Liver (tissue), 9 donors: ENCODE measurements around the gene CFAP73. TPM values are rescaled to one million over a fixed set of nuclear protein-coding genes. Genes with fewer than 3 reads are reported as not detected.

Experiments
- DNase-seq: peaks from one replicate; pipeline ENCODE4 v3.0.0-alpha.2; 2017; ENCODE audit warnings: low spot score
- H3K27ac ChIP-seq, 2 donors: one replicate each; pipeline ENCODE4 v1.7.0; 2013; ENCODE audit warnings: inconsistent platforms in 2 of 2, low read length in 2 of 2, control low read depth in 1 of 2, low read depth in 1 of 2, mild to moderate bottlenecking in 1 of 2
- H3K27me3 ChIP-seq, 4 donors: one replicate each; pipeline versions ENCODE4 v1.6.1 to v1.7.0; 2013; ENCODE audit warnings: low read length in 3 of 4, inconsistent platforms in 1 of 4, mild to moderate bottlenecking in 1 of 4, moderate library complexity in 1 of 4; ENCODE audit not compliant: control insufficient read depth in 4 of 4, insufficient read depth in 4 of 4
- H3K36me3 ChIP-seq, 4 donors: one replicate each; pipeline versions ENCODE4 v1.6.1 to v1.7.0; 2013; ENCODE audit warnings: low read length in 3 of 4, mild to moderate bottlenecking in 3 of 4, low read depth in 1 of 4, moderate library complexity in 1 of 4; ENCODE audit not compliant: control insufficient read depth in 4 of 4, insufficient read depth in 3 of 4
- H3K4me1 ChIP-seq, 4 donors: one replicate each; pipeline versions ENCODE4 v1.6.1 to v1.7.0; 2013; ENCODE audit warnings: low read length in 3 of 4, mild to moderate bottlenecking in 3 of 4, moderate library complexity in 1 of 4; ENCODE audit not compliant: control insufficient read depth in 4 of 4, insufficient read depth in 4 of 4
- H3K4me3 ChIP-seq, 3 donors: one replicate each; pipeline versions ENCODE4 v1.6.1 to v1.7.0; 2013; ENCODE audit warnings: low read length in 3 of 3, control low read depth in 1 of 3, low read depth in 1 of 3, mild to moderate bottlenecking in 1 of 3
- H3K9ac ChIP-seq, 2 donors: one replicate each; pipeline ENCODE4 v1.7.0; 2013; ENCODE audit warnings: low read length in 2 of 2, mild to moderate bottlenecking in 2 of 2, moderate library complexity in 2 of 2, control low read depth in 1 of 2, low read depth in 1 of 2
- H3K9me3 ChIP-seq, 4 donors: one replicate each; pipeline versions ENCODE4 v1.6.1 to v1.7.0; 2013; ENCODE audit warnings: low read length in 3 of 4; ENCODE audit not compliant: control insufficient read depth in 4 of 4
- EGR1 ChIP-seq, 2 donors: IDR thresholded peaks; 2 replicates each; pipeline ENCODE4 v1.6.1; 2016 to 2018; ENCODE audit warnings: antibody characterized with exemption in 2 of 2, low read depth in 2 of 2
- FOXA1 ChIP-seq: IDR thresholded peaks from 2 replicates; pipeline ENCODE4 v1.6.1; 2016; ENCODE audit warnings: antibody characterized with exemption
- FOXA2 ChIP-seq: IDR thresholded peaks from 2 replicates; pipeline ENCODE4 v1.6.1; 2016; ENCODE audit warnings: antibody characterized with exemption
- GABPA ChIP-seq, 2 donors: IDR thresholded peaks in 1 of 2; conservative IDR thresholded peaks in 1 of 2; 2 replicates each; pipeline ENCODE4 v1.6.1; 2016; ENCODE audit warnings: antibody characterized with exemption in 2 of 2, mild to moderate bottlenecking in 1 of 2, moderate library complexity in 1 of 2
- HNF4A ChIP-seq, 2 donors: conservative IDR thresholded peaks; 2 replicates each; pipeline ENCODE4 v1.6.1; 2016; ENCODE audit warnings: antibody characterized with exemption in 2 of 2, mild to moderate bottlenecking in 2 of 2
- HNF4G ChIP-seq: IDR thresholded peaks from 2 replicates; pipeline ENCODE4 v1.6.1; 2016; ENCODE audit warnings: antibody characterized with exemption
- JUND ChIP-seq, 2 donors: IDR thresholded peaks; 2 replicates each; pipeline ENCODE4 v1.6.1; 2016; ENCODE audit warnings: antibody characterized with exemption in 2 of 2
- NR2F2 ChIP-seq: IDR thresholded peaks from 2 replicates; pipeline ENCODE4 v1.6.1; 2016; ENCODE audit warnings: antibody characterized with exemption
- RAD21 ChIP-seq, 2 donors: IDR thresholded peaks; 2 replicates each; pipeline ENCODE4 v1.6.1; 2016; ENCODE audit warnings: antibody characterized with exemption in 2 of 2, mild to moderate bottlenecking in 2 of 2
- RXRA ChIP-seq, 2 donors: IDR thresholded peaks; 2 replicates each; pipeline ENCODE4 v1.6.1; 2017 to 2018; ENCODE audit warnings: antibody characterized with exemption in 2 of 2, mild to moderate bottlenecking in 1 of 2
- SP1 ChIP-seq: IDR thresholded peaks from 2 replicates; pipeline ENCODE4 v1.6.1; 2018; ENCODE audit warnings: antibody characterized with exemption, mild to moderate bottlenecking
- TAF1 ChIP-seq: conservative IDR thresholded peaks from 2 replicates; pipeline ENCODE4 v1.6.1; 2016; ENCODE audit warnings: antibody characterized with exemption, mild to moderate bottlenecking
- YY1 ChIP-seq: IDR thresholded peaks from 2 replicates; pipeline ENCODE4 v1.6.1; 2016; ENCODE audit warnings: antibody characterized with exemption, mild to moderate bottlenecking
- WGBS: extraction: QIAGEN DNeasy Blood & Tissue Kit; methylation state at CpG from one replicate; pipeline ENCODE4 v1.1.7; 2013; 5-methylcytosine and 5-hydroxymethylcytosine counted together
- polyA plus RNA-seq, 2 donors: library from polyadenylated mRNA; stranded (reverse) in 1 of 2; unstranded in 1 of 2; fragments of 200-250 nt in 1 of 2; fragments of >200 nt in 1 of 2; fragmentation: Nextera tagmentation in 1 of 2; extraction: Ambion mirVana in 1 of 2; gene quantifications; one replicate each; pipeline versions ENCODE4 v1.2.1 to v1.2.3, GENCODE V29; 2013 to 2015
- total RNA-seq, 2 donors: library from RNA; depleted of rRNA; stranded (reverse); fragments of >200 nt; gene quantifications; one replicate each; pipeline ENCODE4 v1.2.3, GENCODE V29; 2014
- TF ChIP-seq, protein P1 (sequence below): fragments of 150-350 bp; IDR thresholded peaks from 2 replicates; pipeline ENCODE4 v1.5.1; 2017; ENCODE audit warnings: improper control_type of control experiment, low read depth, low read length; ENCODE audit not compliant: missing input control
- TF ChIP-seq, protein P2 (sequence below): IDR thresholded peaks from 2 replicates; pipeline ENCODE4 v1.6.1; 2016; ENCODE audit warnings: antibody characterized with exemption, mild to moderate bottlenecking
- TF ChIP-seq, protein P3 (sequence below): IDR thresholded peaks from 2 replicates; pipeline ENCODE4 v1.6.1; 2016; ENCODE audit warnings: antibody characterized with exemption
- TF ChIP-seq, protein P4 (sequence below): IDR thresholded peaks from 2 replicates; pipeline ENCODE4 v1.6.1; 2016; ENCODE audit warnings: antibody characterized with exemption
- TF ChIP-seq, protein P5 (sequence below): IDR thresholded peaks from 2 replicates; pipeline ENCODE4 v1.6.1; 2016; ENCODE audit warnings: antibody characterized with exemption
- donor health status: healthy.
- donor health status: healthy.
- donor health status: healthy.
- donor health status: healthy.
- donor health status: healthy.

The CFAP73 gene
- total and polyA plus RNA-seq, 4 donors, result 0.18 to 0.19 TPM; not detected in 2

DNA sequence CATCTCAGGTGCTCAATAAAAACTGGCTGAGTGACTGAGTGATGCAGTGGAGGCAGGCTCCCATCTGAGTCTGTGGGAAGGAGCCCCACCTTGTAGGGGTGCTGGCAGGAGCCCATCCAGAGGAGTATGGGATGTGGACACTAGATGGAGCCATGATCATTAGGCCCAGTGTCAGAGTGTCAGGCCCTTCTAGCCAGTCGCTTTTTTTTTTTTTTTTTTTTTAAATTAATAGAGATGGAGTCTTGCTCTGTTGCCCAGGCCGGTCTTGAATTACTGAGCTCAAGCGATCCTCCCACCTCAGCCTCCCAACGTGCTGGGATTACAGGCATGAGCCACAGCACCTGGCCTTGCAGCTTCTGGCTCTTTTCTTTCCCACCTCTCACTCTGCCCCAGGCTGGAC lies 47.5 kb downstream of the CFAP73 start:
- H3K27ac ChIP-seq, result no peak overlapping the region
- H3K27me3 ChIP-seq, result no peaks in the 10 kb centered on the region
- H3K9ac ChIP-seq, result peak overlapping the region in 1 of 2 donors; percentile 34
- peak; percentile 60 for DNase-seq
- peaks cover 0 to 5% (median 2%) of the 10 kb centered on the region in 4 donors for H3K4me1 ChIP-seq
- TF ChIP-seq SP1 (no peak), RAD21 (IDR thresholded peaks at IDR 0.05) (peak; percentile 92 to 93), GABPA (IDR thresholded peaks at IDR 0.05 in 1 of 2, conservative IDR thresholded peaks at IDR 0.05 in 1 of 2) (no peak), NR2F2 (no peak)
- TF ChIP-seq, protein P1, sequence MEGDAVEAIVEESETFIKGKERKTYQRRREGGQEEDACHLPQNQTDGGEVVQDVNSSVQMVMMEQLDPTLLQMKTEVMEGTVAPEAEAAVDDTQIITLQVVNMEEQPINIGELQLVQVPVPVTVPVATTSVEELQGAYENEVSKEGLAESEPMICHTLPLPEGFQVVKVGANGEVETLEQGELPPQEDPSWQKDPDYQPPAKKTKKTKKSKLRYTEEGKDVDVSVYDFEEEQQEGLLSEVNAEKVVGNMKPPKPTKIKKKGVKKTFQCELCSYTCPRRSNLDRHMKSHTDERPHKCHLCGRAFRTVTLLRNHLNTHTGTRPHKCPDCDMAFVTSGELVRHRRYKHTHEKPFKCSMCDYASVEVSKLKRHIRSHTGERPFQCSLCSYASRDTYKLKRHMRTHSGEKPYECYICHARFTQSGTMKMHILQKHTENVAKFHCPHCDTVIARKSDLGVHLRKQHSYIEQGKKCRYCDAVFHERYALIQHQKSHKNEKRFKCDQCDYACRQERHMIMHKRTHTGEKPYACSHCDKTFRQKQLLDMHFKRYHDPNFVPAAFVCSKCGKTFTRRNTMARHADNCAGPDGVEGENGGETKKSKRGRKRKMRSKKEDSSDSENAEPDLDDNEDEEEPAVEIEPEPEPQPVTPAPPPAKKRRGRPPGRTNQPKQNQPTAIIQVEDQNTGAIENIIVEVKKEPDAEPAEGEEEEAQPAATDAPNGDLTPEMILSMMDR, result peak; percentile 75
- no peaks in the 10 kb centered on the region for H3K9me3 ChIP-seq
- 6% methylated on average over 4 of the region's 4 CpGs for WGBS
- H3K4me3 ChIP-seq, result no peak overlapping the region
- peaks cover 4 to 6% (median 5%) of the 10 kb centered on the region in 4 donors for H3K36me3 ChIP-seq

DNA sequence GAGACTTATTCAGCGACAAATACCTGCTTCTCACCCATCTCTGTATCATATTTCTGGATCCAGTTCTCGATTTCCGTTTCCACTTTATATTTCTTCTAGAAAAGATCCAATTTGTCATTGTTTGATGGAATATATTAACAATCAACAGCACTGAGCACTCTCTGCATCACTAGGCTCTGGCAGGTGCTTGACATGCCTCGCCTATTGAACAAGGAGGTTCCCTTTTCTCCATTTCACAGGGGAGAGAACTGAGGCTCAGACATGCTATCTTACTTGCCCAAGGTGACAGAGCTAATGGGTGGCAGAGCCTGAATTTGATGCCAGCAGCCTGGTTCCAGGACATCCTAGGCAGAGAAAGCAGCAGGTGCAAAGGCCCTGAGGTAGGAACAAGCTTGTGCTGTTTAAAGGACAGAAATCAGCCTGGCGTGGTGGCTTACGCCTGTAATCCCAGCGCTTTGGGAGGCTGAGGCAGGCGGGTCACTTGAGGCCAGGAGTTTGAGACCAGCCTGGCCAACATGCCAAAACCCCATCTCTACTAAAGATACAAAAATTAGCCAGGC lies 48.1 kb downstream of the CFAP73 start:
- H3K4me1 ChIP-seq, result peaks cover 0 to 5% (median 2%) of the 10 kb centered on the region in 4 donors
- no peaks in the 10 kb centered on the region for H3K9me3 ChIP-seq
- no peak overlapping the region for H3K27ac ChIP-seq
- TF ChIP-seq, protein P1, result no peak
- TF ChIP-seq GABPA (IDR thresholded peaks at IDR 0.05 in 1 of 2, conservative IDR thresholded peaks at IDR 0.05 in 1 of 2) (no peak), HNF4G (no peak), NR2F2 (no peak), TAF1 (no peak), YY1 (no peak), RAD21 (IDR thresholded peaks at IDR 0.05) (no peak), RXRA (IDR thresholded peaks at IDR 0.05) (no peak), FOXA1 (no peak), HNF4A (conservative IDR thresholded peaks at IDR 0.05) (no peak), FOXA2 (no peak), SP1 (no peak), JUND (IDR thresholded peaks at IDR 0.05) (no peak), EGR1 (IDR thresholded peaks at IDR 0.05; ENCODE audit: low read depth in 2 of 2) (no peak)
- TF ChIP-seq, protein P2, sequence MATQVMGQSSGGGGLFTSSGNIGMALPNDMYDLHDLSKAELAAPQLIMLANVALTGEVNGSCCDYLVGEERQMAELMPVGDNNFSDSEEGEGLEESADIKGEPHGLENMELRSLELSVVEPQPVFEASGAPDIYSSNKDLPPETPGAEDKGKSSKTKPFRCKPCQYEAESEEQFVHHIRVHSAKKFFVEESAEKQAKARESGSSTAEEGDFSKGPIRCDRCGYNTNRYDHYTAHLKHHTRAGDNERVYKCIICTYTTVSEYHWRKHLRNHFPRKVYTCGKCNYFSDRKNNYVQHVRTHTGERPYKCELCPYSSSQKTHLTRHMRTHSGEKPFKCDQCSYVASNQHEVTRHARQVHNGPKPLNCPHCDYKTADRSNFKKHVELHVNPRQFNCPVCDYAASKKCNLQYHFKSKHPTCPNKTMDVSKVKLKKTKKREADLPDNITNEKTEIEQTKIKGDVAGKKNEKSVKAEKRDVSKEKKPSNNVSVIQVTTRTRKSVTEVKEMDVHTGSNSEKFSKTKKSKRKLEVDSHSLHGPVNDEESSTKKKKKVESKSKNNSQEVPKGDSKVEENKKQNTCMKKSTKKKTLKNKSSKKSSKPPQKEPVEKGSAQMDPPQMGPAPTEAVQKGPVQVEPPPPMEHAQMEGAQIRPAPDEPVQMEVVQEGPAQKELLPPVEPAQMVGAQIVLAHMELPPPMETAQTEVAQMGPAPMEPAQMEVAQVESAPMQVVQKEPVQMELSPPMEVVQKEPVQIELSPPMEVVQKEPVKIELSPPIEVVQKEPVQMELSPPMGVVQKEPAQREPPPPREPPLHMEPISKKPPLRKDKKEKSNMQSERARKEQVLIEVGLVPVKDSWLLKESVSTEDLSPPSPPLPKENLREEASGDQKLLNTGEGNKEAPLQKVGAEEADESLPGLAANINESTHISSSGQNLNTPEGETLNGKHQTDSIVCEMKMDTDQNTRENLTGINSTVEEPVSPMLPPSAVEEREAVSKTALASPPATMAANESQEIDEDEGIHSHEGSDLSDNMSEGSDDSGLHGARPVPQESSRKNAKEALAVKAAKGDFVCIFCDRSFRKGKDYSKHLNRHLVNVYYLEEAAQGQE, result no peak
- TF ChIP-seq, protein P3, sequence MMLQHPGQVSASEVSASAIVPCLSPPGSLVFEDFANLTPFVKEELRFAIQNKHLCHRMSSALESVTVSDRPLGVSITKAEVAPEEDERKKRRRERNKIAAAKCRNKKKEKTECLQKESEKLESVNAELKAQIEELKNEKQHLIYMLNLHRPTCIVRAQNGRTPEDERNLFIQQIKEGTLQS, result no peak
- TF ChIP-seq, protein P4, sequence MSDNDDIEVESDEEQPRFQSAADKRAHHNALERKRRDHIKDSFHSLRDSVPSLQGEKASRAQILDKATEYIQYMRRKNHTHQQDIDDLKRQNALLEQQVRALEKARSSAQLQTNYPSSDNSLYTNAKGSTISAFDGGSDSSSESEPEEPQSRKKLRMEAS, result no peak
- TF ChIP-seq, protein P5, sequence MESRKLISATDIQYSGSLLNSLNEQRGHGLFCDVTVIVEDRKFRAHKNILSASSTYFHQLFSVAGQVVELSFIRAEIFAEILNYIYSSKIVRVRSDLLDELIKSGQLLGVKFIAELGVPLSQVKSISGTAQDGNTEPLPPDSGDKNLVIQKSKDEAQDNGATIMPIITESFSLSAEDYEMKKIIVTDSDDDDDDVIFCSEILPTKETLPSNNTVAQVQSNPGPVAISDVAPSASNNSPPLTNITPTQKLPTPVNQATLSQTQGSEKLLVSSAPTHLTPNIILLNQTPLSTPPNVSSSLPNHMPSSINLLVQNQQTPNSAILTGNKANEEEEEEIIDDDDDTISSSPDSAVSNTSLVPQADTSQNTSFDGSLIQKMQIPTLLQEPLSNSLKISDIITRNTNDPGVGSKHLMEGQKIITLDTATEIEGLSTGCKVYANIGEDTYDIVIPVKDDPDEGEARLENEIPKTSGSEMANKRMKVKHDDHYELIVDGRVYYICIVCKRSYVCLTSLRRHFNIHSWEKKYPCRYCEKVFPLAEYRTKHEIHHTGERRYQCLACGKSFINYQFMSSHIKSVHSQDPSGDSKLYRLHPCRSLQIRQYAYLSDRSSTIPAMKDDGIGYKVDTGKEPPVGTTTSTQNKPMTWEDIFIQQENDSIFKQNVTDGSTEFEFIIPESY, result no peak
- peaks cover 0 to 2% (median under 1%) of the 10 kb centered on the region in 4 donors for H3K36me3 ChIP-seq
- no peak for DNase-seq
- no peaks in the 10 kb centered on the region for H3K27me3 ChIP-seq
- 94% methylated on average over 8 of the region's 8 CpGs for WGBS
- peak overlapping the region in 1 of 2 donors; percentile 34 for H3K9ac ChIP-seq
- no peak overlapping the region for H3K4me3 ChIP-seq
